Ovary (tissue), 9 donors: ENCODE measurements around the gene TLDC2. TPM values are rescaled to one million over a fixed set of nuclear protein-coding genes. Genes with fewer than 3 reads are reported as not detected.

Experiments
- DNase-seq, 5 donors: peaks; one replicate each; pipeline ENCODE4 v3.0.0-alpha.2; 2019 to 2020
- H3K27ac ChIP-seq, 2 donors: fragments of 200-600 bp; one replicate each; pipeline versions ENCODE4 v1.5.1 to v1.8.0; 2019 to 2022
- H3K27me3 ChIP-seq: fragments of 200-600 bp; one replicate; pipeline ENCODE4 v1.8.0; 2022
- H3K36me3 ChIP-seq: fragments of 200-600 bp; sonication (generic); one replicate; pipeline ENCODE4 v1.5.1; 2019
- H3K4me1 ChIP-seq: one replicate; pipeline ENCODE4 v1.8.1; 2013; ENCODE audit warnings: mild to moderate bottlenecking, moderate library complexity; ENCODE audit not compliant: insufficient read depth
- H3K4me3 ChIP-seq: fragments of 200-600 bp; sonication (generic); one replicate; pipeline ENCODE4 v1.5.1; 2017
- H3K9me3 ChIP-seq, 2 donors: fragments of 200-600 bp in 1 of 2; sonication (generic) in 1 of 2; one replicate each; pipeline versions ENCODE4 v1.5.1 to v1.8.1; 2013 to 2019; ENCODE audit warnings: mild to moderate bottlenecking in 1 of 2, moderate library complexity in 1 of 2
- EP300 ChIP-seq: sonication (generic); formaldehyde crosslinking; IDR thresholded peaks from one replicate; pipeline ENCODE4 v1.6.1; 2017; ENCODE audit warnings: antibody characterized with exemption
- POLR2A ChIP-seq: fragments of 450-650 bp; IDR thresholded peaks from one replicate; pipeline ENCODE4 v1.6.1; 2017; ENCODE audit warnings: antibody characterized with exemption, mild to moderate bottlenecking, moderate library complexity
- WGBS, 3 donors: extraction: QIAGEN DNeasy Blood & Tissue Kit in 1 of 3; methylation state at CpG; one replicate each; pipeline versions ENCODE4 v1.1.5 to v1.1.7; 2013 to 2017; 5-methylcytosine and 5-hydroxymethylcytosine counted together
- intact Hi-C, 4 donors: fragments of 100-400 bp; cut with DNase I; formaldehyde crosslinking; loops; one replicate each; pipeline versions ENCODE4 v1.11.0 to v1.15.1; 2022 to 2023
- polyA plus RNA-seq, 2 donors: library from polyadenylated mRNA; stranded (reverse); fragments of 200-250 nt in 1 of 2; fragments of 350-450 nt in 1 of 2; fragmentation: Illumina TruSeq in 1 of 2; extraction: RNeasy Lipid Tissue Mini Kit (QIAGEN cat#74804) in 1 of 2; gene quantifications; one replicate each; pipeline ENCODE4 v1.2.3, GENCODE V29; 2013 to 2014
- total RNA-seq, 7 donors: library from RNA; depleted of rRNA in 2 of 7; stranded (reverse); fragments of >200 nt in 2 of 7; fragmentation: NEBNext Ultra II Directional in 3 of 7; extraction: Animal tissue kit (Norgen Biotek cat#: 25700) in 3 of 7; gene quantifications; one replicate each; pipeline versions ENCODE4 v1.1.0 to v1.2.4, GENCODE V29; 2016 to 2023
- TF ChIP-seq, protein P1 (sequence below), 3 donors: fragments of 450-650 bp in 2 of 3; fragments of 200-600 bp in 1 of 3; IDR thresholded peaks; one replicate each; pipeline versions ENCODE4 v1.5.1 to v1.8.0; 2016 to 2022; ENCODE audit warnings: antibody characterized with exemption in 3 of 3, mild to moderate bottlenecking in 1 of 3
- donor health status: DM: no; HTN: no; CAD: no; lungs with moderate emphysema.
- donor health status: DM: no; HTN: no; CAD: no.
- donor health status: Bipolar disorder and iron deficiency.
- donor health status: DM: yes; HTN: yes; CAD: no.
- donor health status: DM: no; HTN: no; CAD: no.
- donor health status: DM: yes; HTN: yes; CAD: no.

The TLDC2 gene
- total and polyA plus RNA-seq, 9 donors, result 0.10 to 0.95 (median 0.33) TPM; not detected in 4

DNA sequence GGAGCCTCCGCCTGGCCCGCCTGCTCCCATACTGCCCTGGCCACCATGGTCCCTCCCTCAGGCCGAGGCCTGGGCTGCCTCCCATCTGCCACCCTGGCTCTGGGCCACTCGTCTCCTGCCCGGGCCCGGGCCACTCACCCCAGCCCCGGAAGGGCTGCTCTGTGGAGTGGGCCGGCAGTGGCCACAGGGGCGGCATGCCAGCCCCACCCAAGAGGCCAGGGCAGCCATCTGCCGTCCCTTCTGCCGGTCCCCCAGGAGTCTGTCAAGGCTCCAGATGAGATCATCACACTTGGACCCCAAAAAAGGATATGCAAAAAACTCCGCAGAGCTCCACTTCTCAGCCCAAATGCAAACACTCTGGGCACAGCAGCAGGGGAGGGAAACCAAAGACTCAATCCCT lies 23.8 kb upstream of the TLDC2 start:
- Histone ChIP-seq H3K4me1 (peaks cover 27% of the 10 kb centered on the region), H3K27ac (no peak overlapping the region), H3K36me3 (no peaks in the 10 kb centered on the region), H3K9me3 (no peaks in the 10 kb centered on the region), H3K4me3 (no peak overlapping the region), H3K27me3 (no peaks in the 10 kb centered on the region)
- intact Hi-C loops, result no loop called here
- TF ChIP-seq EP300 (no peak), POLR2A (no peak)
- TF ChIP-seq, protein P1, sequence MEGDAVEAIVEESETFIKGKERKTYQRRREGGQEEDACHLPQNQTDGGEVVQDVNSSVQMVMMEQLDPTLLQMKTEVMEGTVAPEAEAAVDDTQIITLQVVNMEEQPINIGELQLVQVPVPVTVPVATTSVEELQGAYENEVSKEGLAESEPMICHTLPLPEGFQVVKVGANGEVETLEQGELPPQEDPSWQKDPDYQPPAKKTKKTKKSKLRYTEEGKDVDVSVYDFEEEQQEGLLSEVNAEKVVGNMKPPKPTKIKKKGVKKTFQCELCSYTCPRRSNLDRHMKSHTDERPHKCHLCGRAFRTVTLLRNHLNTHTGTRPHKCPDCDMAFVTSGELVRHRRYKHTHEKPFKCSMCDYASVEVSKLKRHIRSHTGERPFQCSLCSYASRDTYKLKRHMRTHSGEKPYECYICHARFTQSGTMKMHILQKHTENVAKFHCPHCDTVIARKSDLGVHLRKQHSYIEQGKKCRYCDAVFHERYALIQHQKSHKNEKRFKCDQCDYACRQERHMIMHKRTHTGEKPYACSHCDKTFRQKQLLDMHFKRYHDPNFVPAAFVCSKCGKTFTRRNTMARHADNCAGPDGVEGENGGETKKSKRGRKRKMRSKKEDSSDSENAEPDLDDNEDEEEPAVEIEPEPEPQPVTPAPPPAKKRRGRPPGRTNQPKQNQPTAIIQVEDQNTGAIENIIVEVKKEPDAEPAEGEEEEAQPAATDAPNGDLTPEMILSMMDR (IDR thresholded peaks at IDR 0.05), result no peak
- DNase-seq, result no peak
- WGBS, 3 donors, result 56 to 79% (median 71%) methylated on average over 12 of the region's 12 CpGs

DNA sequence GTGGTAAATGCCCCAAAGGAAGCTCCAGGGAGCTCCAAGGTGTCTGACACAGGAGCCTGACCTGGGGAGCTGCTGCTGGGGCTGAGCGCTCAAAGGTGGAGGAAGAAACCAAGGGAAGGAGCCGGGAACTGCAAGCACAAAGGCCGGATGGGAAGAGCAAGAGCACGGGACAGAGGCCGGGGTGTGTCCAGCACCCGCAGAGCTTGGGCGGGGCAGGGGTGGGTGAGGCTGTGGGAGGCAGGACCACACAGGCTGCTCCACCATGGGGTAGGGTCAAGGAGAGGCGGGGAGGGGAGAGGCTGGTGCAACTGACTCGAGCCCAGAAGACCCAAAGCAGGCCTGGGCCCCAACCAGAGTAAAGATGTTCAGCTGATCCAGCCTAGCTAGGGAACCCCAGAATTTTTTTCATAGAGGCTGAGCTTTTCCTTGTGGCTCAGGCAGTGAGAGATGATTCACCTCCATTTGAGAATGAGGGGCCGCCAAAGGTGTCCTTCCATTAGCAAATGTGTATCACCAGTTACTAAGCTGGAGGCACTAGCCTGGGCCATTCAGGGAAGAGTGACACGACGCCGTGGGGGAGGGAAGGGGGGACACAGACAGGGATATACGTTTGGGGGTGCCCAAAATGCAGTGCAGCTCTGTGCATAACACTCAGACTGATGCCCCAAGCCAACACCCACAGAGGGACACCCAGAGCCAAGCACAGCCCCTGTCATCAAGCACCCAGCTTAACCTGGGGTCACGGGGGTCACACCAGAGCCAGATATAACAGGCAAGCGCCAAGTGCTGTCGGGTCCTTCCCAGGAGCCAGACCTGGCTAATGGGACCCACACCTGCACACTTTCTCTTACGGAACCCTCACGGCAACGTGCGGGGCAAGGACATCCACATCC lies 21.3 kb upstream of the TLDC2 start:
- Histone ChIP-seq H3K9me3 (no peaks in the 10 kb centered on the region), H3K27me3 (no peaks in the 10 kb centered on the region), H3K4me1 (peaks cover 28% of the 10 kb centered on the region), H3K27ac (peak overlapping the region; percentile 8 to 38), H3K36me3 (no peaks in the 10 kb centered on the region), H3K4me3 (no peak overlapping the region)
- TF ChIP-seq, protein P1 (IDR thresholded peaks at IDR 0.05), result no peak
- TF ChIP-seq POLR2A (no peak), EP300 (no peak)
- DNase-seq, result no peak
- WGBS, 3 donors, result 62 to 67% (median 67%) methylated on average over 21 of the region's 21 CpGs
- intact Hi-C loops, result no loop called here

DNA sequence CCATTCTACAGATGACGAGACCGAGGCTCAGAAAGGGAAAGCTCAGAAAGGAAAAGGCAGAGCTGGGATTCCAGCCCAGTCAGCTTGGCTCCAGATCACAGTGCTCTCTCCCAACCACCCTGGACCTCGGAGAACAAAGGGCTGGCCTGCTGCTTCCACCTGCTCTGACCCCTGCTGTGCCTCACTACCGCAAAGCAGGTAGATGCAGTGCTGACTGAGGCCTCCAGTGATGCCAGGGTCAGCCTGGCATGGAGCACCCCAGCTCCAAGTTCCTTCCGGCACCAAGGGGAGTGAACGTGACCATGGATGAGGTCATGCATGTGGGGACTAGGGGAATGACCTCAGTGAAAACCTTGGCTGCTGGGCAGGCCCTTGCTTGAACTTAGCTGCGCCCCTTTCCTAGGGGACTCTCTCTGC lies 20.7 kb upstream of the TLDC2 start:
- no peak for DNase-seq
- TF ChIP-seq EP300 (no peak), POLR2A (no peak)
- no peaks in the 10 kb centered on the region for H3K9me3 ChIP-seq
- no peaks in the 10 kb centered on the region for H3K27me3 ChIP-seq
- peak overlapping the region; percentile 8 to 30 for H3K27ac ChIP-seq
- 72 to 77% (median 72%) methylated on average over 7 of the region's 7 CpGs for WGBS, 3 donors
- no peaks in the 10 kb centered on the region for H3K36me3 ChIP-seq
- H3K4me3 ChIP-seq, result no peak overlapping the region
- peaks cover 28% of the 10 kb centered on the region for H3K4me1 ChIP-seq
- intact Hi-C loops, result no loop called here

DNA sequence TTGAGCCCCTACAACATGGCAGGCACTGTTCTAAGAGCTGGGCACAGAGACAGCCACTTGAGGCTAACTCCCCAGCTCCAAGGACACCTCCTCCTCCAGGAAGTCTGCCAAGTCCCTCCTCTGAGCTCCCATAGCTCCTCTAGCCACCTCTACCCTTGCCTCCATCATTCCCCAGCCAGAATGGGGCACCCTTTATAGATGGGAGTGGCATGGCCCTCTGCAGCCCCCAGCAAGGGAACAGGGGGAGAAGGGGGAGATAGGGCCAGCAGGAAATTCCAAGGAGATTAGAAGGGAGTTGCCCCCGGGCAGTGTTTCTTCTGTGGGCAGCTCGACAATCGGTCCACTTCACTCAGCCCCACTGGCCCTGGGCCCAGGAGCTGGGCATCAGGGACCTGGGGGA lies 19.7 kb upstream of the TLDC2 start:
- 20 to 45% (median 34%) methylated on average over 3 of the region's 3 CpGs for whole genome bisulfite sequencing, 3 donors
- Histone ChIP-seq H3K27me3 (no peaks in the 10 kb centered on the region), H3K4me3 (no peak overlapping the region), H3K9me3 (no peaks in the 10 kb centered on the region), H3K27ac (no peak overlapping the region), H3K36me3 (no peaks in the 10 kb centered on the region), H3K4me1 (peaks cover 33% of the 10 kb centered on the region)
- intact Hi-C loops, result no loop called here
- TF ChIP-seq POLR2A (no peak), EP300 (no peak)
- TF ChIP-seq, protein P1 (IDR thresholded peaks at IDR 0.05), result no peak
- no peak for DNase-seq
